22Rv1 (cell line): Measurements from ENCODE around the gene RAMP1.

Experiments used
- H3K27ac ChIP-seq: fragments of 450-650 bp; 2 replicates; pipeline ENCODE4 v1.5.1; 2017
- CTCF ChIP-seq: fragments of 450-650 bp; IDR thresholded peaks from 2 replicates; pipeline ENCODE4 v1.5.1; 2017; ENCODE audit warnings: mild to moderate bottlenecking
- ZFX ChIP-seq: fragments of 450-650 bp; IDR thresholded peaks from 2 replicates; pipeline ENCODE4 v1.6.1; 2017; ENCODE audit warnings: antibody characterized with exemption, borderline replicate concordance

RAMP1 gene

GRCh38 chr2:237868631-237869342, 9.4 kb downstream of the RAMP1 start:
- H3K27ac ChIP-seq = no peak overlapping the region
- no peak for TF ChIP-seq CTCF

GRCh38 chr2:237869343-237870102, 10.1 kb downstream of the RAMP1 start:
- H3K27ac ChIP-seq = 0 out of 2 replicates have a peak overlapping the region, but pooled peaks have one; percentile 4
- TF ChIP-seq CTCF (no peak), ZFX (no peak)

GRCh38 chr2:237870126-237870525, 10.7 kb downstream of the RAMP1 start:
- TF ChIP-seq CTCF (no peak), ZFX (no peak)
- H3K27ac ChIP-seq = 0 out of 2 replicates have a peak overlapping the region, but pooled peaks have one; percentile 4

GRCh38 chr2:237870754-237871651, 11.6 kb downstream of the RAMP1 start:
- TF ChIP-seq CTCF (no peak), ZFX (no peak)
- H3K27ac ChIP-seq = 0 out of 2 replicates have a peak overlapping the region, but pooled peaks have one; percentile 4

GRCh38 chr2:237872178-237872887, 12.9 kb downstream of the RAMP1 start:
- TF ChIP-seq CTCF (no peak), ZFX (no peak)
- no peak overlapping the region for H3K27ac ChIP-seq

GRCh38 chr2:237873421-237873831, 14.0 kb downstream of the RAMP1 start:
- TF ChIP-seq CTCF (no peak), ZFX (no peak)
- H3K27ac ChIP-seq = no peak overlapping the region
